ENCODE results near the gene GRM5.

GRCh38 chr11:88535916-88536547, 529.8 kb downstream of the GRM5 start:
- TF ChIP-seq REST (IDR thresholded peaks at IDR 0.05; ENCODE audit: insufficient read depth in 1 of 2, low read depth in 2 of 2, low read length in 2 of 2), result no peak
- no peak for TF ChIP-seq POLR2AphosphoS5 (IDR thresholded peaks at IDR 0.05; ENCODE audit: low read depth, low read length)
- no peak for TF ChIP-seq FOXP2 (optimal IDR thresholded peaks at IDR 0.05; ENCODE audit: borderline replicate concordance, extremely low read depth, extremely low read length, insufficient read depth)
- no peak for TF ChIP-seq SIN3A (IDR thresholded peaks at IDR 0.05; ENCODE audit: borderline replicate concordance, insufficient read depth, low read length)
